ENCODE results near the gene DIPK1A.

GRCh38 chr1:92805216-92805615, 156.0 kb downstream of the DIPK1A start:
- TF ChIP-seq GATA3 (IDR thresholded peaks at IDR 0.05; ENCODE audit: low read depth, low read length) (no peak), GATA2 (IDR thresholded peaks at IDR 0.05; ENCODE audit: low read depth, low read length) (no peak)
